Activated naive CD4-positive, alpha-beta T cell (primary cell): ENCODE results near the gene AFF3.

Experiments
- DNase-seq, 4 experiments: peaks; one replicate each; lab custom pipeline; 2025; lab: John Stamatoyannopoulos, UW

AFF3 gene

DNA sequence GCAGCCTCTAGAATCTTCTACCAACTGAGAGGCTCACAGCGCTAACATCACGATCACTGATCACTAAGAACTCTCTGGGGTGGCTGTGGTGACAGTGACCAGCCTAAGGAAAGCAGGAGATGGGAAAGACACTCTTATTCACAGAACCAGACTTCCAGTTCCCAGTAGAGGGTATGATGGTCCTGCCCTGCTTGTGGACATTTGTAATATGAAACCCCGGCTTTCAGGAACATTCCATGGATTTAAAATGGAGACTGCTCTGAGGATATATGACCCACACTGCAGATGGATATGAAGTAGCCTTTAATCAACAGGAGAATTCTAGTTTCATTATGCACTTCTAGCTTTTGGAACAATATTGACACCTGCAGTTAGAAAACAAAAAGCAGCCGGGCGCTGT is 131.8 kb downstream of the AFF3 start:
- no peak for DNase-seq

- no peak for DNase-seq
Measured at GRCh38 chr2:100009743-100010142, 132.6 kb downstream of the AFF3 start.

GRCh38 chr2:100008956-100009355 is 133.4 kb downstream of the AFF3 start:
- DNase-seq: no peak

DNA sequence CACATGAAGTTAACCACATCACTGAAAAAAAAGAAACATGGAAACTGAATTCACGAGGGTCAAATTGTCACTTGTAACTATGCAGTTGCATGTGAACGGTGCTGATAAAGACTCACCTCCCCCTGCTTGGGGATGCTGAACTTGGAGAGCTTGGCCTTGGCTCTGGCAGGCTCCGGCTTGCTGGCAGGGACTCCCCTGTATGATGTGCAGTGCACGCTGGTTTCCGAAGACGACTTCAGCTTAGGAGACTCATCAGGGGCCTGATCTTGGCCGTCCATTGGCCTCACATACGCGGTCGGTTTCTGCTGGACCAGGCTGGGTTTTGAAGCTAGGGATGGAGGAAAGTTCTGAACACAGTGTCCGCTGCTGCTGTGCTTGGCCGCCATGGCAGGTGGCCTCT is 135.9 kb downstream of the AFF3 start:
- no peak for DNase-seq

GRCh38 chr2:100004959-100005387 is 137.4 kb downstream of the AFF3 start:
- no peak for DNase-seq

DNA sequence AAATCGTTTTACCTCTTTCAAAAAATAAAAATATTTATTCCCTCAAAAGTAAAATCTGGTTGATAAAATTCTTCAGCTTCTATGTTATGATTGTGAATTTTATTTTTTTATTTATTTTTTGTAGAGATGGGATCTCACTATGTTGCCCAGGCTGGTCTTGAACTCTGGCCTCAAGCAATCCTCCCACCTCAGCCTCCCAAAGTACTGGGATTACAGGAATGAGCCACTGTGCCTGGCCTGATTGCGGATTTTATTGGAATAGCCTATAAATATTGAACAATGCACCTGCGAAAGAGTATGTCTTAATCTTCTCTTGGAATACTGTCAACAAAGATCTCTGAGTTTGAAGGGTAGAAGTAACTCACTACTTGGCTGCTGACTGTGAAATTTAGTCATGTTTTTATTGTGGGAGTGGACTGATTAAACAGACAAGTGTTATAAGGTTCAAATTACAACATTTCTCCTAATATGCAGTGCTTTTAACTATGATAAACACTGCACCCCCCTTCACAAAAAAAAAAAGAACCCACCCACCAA is 138.0 kb downstream of the AFF3 start:
- no peak for DNase-seq

- DNase-seq: no peak
Measured at GRCh38 chr2:100002059-100002458, 140.3 kb downstream of the AFF3 start.

DNA sequence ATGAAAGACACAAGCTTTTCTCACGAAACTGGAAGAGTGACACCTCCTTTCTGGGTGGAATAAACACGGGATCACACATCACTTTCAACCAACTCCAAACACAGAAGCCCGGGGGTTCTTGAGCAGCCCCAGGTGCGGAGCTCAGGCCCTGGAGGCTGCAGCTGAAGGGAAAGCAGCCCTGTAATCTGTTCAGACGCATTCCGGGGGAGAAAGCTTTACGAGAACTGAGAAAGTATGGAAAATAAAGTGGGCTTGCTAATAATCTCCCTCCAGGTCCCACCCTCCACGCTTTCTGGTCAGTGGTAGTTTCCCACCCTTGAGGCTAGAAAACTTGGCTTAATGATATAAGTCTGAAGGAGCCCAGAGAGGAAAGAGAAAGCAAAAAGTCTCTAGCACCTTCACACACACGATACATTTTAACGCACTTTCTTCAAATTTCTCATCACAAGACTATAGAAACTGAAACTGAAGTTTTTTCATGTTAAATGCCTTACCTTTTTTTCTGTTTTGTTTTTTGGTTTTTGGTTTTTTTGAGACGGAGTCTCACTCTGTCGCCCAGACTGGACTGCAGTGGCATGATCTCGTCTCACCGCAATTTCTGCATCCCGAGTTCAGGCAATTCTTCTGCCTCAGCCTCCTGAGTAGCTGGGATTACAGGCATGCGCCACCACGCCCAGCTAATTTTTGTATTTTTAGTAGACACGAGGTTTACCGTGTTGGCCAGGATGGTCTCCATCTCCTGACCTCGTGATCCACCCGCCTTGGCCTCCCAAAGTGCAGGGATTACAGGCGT is 141.3 kb downstream of the AFF3 start:
- no peak for DNase-seq

- no peak for DNase-seq
Measured at GRCh38 chr2:99998651-99999320, 143.6 kb downstream of the AFF3 start.

GRCh38 chr2:99989905-99990304 is 152.5 kb downstream of the AFF3 start:
- DNase-seq: no peak

DNA sequence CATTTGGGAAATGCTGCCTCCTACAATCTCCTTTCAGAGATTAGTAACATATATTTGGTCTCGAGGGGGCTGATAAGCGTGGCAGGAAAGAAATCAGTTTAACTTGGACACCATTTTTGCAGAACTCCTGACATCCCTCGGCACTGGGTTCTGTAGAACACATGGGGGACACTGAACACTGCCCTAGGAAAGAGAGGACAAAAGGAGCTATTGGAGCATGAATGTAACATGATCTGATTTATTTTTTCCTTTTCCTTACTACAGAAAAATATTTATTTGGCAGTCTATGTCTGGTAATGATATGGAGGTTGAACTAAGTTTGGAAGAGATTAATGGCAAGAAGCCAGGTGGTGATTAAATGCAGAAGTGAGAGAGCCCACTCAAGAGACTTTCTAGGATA is 153.8 kb downstream of the AFF3 start:
- no peak for DNase-seq

DNA sequence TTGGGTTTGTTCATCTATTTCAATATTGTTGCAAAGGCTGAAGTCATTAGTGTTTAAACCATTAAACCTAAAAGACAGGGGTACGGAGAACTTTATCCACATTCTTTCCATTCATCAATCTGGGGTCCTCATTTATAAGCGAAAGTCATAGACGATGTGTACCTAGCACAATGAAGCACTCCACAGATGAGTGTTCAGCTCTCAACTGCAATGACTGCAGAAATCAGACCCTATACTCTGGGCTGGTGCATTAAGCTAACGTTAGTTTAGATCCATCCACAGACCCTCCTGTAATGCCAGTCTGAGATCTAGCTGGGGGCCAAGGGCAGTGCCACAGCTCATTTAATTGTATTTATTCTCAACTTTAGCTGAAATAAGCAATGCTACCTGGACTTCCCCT is 155.2 kb downstream of the AFF3 start:
- DNase-seq: no peak

DNA sequence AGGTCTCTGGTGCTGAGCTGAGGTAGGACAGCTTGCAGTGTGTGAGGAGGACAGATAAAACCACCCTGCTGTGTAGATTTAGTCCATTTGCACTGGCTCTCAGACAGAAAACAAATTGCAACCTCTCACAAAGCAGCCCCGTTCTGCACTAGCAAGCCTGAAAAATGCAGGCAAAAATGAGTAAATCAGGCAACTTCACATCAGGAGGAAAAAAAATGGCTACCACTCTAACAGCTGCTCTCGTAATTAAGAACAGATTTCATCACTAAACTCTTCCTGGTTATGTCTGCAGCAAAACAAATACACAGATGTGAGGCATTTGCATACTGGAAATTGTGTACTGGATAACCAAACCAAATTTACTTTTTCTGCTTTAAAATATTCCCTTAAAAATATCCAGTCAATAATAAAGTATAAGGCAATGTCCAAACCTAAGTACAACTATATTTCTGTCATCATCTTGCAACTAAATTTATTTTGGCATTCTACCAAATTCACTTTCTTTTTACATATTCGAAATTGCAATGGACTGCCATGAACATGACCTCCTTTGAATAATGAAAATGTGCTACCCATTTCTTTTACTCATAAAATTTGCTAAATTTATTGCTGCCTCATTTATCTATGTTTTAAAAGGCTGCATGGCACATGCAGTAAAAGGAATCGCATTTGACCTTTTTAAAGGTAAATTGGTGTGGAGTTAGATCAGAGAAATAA is 157.4 kb downstream of the AFF3 start:
- DNase-seq: no peak

DNA sequence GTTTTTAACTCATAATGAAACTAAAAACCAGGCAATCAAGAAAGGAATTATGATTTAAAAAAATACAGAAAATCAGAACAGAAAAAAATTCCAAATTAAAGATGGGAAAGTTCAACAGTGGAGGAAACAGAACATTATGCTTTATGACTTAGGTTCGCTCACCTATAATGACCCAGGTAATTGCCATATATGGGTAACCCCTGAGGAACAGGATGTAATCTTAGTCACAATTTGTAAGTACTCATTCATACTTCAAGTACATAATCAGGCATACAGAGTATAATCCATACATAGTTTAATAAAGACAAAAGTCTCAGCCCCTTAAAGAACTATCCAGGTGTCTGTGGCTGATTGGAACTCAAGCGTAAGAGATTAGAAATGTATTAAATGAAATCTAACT is 159.6 kb downstream of the AFF3 start:
- DNase-seq: no peak

DNA sequence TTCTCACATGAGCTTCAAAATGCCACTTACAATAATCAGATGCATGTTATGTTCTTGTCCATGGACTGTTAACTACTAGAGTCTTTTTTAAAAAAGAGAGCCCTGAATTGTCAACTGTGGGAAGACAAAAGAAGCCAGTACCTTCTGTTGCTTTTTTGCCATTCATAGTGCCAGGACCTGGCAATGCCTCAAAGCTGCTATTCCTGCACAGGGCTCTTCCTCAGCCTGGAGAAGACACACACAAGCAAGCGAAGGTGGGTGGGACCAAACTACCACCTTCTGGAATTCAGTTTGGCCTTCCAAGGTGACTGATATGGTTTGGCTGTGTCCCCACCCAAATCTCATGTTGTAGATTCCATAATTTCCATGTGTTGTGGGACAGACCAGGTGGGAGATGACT is 160.6 kb downstream of the AFF3 start:
- no peak for DNase-seq

DNA sequence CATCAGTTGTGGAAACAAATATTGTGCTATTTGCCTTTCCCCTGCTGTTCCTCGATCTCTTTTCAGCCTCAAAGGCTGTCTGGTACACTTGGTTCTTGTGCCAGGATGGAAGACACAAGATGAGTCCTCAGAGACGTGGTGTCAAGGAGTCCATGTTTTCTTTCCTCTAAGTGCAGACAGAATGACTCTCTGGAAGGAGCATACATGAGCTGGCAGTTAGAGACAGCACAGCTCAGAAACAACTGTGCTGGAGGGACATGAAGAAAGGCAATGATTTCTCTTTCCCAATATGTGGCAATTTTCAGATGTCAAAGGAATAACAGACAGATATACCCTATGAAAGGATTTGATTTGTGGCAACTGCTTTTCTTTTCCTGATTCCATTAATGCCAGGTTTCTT is 162.2 kb downstream of the AFF3 start:
- no peak for DNase-seq

DNA sequence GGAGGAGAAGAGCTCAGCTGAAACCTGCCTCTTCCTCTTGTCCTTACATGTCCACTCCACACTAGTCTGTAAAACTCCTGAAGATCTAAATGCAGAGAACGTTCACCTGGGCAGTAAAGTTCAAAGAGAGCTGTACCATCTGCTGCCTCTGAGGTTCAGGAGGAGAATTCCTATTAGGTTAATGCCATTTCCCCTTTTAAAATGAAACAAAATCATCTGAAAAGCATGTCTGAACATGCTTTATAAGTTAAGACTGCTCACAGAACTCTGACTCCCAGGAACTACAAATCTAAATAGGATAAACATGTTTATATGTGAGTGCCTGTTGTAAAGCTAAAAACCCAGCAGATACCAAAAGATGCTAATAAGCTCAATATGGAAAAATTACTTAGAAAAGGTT is 164.4 kb downstream of the AFF3 start:
- DNase-seq: no peak

- DNase-seq: no peak
Measured at GRCh38 chr2:99975386-99975785, 167.0 kb downstream of the AFF3 start.

GRCh38 chr2:99974682-99975375 is 167.6 kb downstream of the AFF3 start:
- no peak for DNase-seq

DNA sequence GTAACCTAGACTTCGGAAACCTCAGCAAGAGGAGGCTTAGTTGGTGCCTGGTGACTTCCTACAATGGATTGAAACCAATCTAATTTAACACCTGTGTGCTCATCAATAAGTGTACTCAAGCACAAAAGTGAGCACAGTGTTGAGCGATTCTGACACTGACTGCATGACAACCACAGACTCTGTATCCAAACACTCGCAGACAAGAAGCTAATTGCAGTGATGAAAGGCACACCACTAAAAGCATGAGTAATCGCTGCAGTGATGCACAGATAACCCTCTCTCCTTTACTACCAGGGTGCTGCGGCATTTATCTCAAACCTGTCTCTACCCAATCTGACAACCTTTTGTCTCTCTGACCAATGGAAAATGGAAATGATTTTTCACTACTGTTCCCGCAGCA is 168.1 kb downstream of the AFF3 start:
- DNase-seq: no peak

GRCh38 chr2:99971326-99971900 is 171.0 kb downstream of the AFF3 start:
- no peak for DNase-seq
